ENCODE measurements around the gene LGALS3BP. TPM values are rescaled to one million over a fixed set of nuclear protein-coding genes. Genes with fewer than 3 reads are reported as not detected.

LGALS3BP gene
- total and polyA plus RNA-seq, 4 donors, result 183 to 479 (median 245) TPM

DNA sequence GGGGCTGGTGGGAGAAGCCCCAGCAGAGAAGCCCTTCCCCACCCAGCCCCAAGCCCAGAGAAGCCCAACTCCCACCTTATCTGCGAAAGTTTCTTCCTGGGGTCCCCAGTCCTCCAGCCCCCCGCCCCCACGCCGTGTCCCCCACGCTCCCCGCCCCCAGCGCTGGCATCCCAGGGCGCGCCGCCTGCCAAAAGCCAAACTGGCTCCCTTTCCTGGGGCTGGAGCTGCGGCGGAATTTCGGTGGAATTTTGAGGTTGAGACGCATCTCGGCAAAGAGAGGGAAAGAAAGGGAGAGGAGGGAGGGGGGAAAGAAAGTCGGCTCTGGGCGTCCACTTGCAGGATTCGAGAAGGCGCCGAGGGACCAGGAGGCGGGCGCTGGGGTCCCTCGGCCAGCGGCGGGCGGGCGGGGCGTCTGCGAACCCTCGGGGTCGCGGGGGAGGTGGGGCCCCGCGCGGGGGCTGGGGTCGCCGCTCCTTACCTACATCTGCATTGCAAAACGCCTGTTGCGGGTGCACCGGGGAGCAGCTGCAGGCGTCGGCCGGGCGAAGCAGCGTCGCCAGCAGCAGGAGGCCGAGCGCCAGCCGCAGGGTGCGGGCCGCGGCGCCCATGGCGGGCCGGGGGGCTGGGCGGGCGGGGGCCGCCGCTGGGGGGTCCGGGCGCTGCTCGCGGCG is 55.1 kb downstream of the LGALS3BP start:
- 0 to 1% methylated on average over 30 to 64 of the region's 64 CpGs for WGBS, 2 donors
- no peak for ATAC-seq (ENCODE audit: insufficient read depth, low FRiP score)
- peak overlapping the region; percentile 65 for H3K4me3 ChIP-seq
- no peaks in the 10 kb centered on the region for H3K27me3 ChIP-seq (ENCODE audit: control insufficient read depth in 3 of 3, insufficient read depth in 3 of 3, low read length in 2 of 3)
- TF ChIP-seq, protein P1, sequence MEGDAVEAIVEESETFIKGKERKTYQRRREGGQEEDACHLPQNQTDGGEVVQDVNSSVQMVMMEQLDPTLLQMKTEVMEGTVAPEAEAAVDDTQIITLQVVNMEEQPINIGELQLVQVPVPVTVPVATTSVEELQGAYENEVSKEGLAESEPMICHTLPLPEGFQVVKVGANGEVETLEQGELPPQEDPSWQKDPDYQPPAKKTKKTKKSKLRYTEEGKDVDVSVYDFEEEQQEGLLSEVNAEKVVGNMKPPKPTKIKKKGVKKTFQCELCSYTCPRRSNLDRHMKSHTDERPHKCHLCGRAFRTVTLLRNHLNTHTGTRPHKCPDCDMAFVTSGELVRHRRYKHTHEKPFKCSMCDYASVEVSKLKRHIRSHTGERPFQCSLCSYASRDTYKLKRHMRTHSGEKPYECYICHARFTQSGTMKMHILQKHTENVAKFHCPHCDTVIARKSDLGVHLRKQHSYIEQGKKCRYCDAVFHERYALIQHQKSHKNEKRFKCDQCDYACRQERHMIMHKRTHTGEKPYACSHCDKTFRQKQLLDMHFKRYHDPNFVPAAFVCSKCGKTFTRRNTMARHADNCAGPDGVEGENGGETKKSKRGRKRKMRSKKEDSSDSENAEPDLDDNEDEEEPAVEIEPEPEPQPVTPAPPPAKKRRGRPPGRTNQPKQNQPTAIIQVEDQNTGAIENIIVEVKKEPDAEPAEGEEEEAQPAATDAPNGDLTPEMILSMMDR (IDR thresholded peaks at IDR 0.05; ENCODE audit: control extremely low read depth, extremely low read depth), result no peak
- H3K27ac ChIP-seq (ENCODE audit: low read depth in 1 of 2, low read length in 1 of 2), result peak overlapping the region; percentile 54 to 91
- no peaks in the 10 kb centered on the region for H3K36me3 ChIP-seq (ENCODE audit: control insufficient read depth in 4 of 4, insufficient read depth in 4 of 4, low read length in 4 of 4)
- H3K9me3 ChIP-seq (ENCODE audit: control insufficient read depth in 4 of 4, insufficient read depth in 3 of 4, low read length in 3 of 4), result no peaks in the 10 kb centered on the region
- peak; percentile 48 to 57 (median 54) for DNase-seq
- H3K9ac ChIP-seq (ENCODE audit: insufficient read depth in 1 of 2, low read length in 2 of 2), result no peak overlapping the region
- peaks cover 10 to 42% (median 18%) of the 10 kb centered on the region in 5 donors for H3K4me1 ChIP-seq (ENCODE audit: control insufficient read depth in 5 of 5, insufficient read depth in 5 of 5, low read length in 5 of 5)

- peak overlapping the region; percentile 65 for H3K4me3 ChIP-seq
- H3K9ac ChIP-seq (ENCODE audit: insufficient read depth in 1 of 2, low read length in 2 of 2), result peak overlapping the region in 1 of 2 donors; percentile 26
- DNase-seq, result peak in 2 of 3 donors; percentile 39 to 50
- H3K27me3 ChIP-seq (ENCODE audit: control insufficient read depth in 3 of 3, insufficient read depth in 3 of 3, low read length in 2 of 3), result no peaks in the 10 kb centered on the region
- H3K27ac ChIP-seq (ENCODE audit: low read depth in 1 of 2, low read length in 1 of 2), result peak overlapping the region; percentile 54 to 91
- peak; percentile 79 for ATAC-seq (ENCODE audit: insufficient read depth, low FRiP score)
- no peaks in the 10 kb centered on the region for H3K9me3 ChIP-seq (ENCODE audit: control insufficient read depth in 4 of 4, insufficient read depth in 3 of 4, low read length in 3 of 4)
- TF ChIP-seq, protein P1 (IDR thresholded peaks at IDR 0.05; ENCODE audit: control extremely low read depth, extremely low read depth), result no peak
- H3K4me1 ChIP-seq (ENCODE audit: control insufficient read depth in 5 of 5, insufficient read depth in 5 of 5, low read length in 5 of 5), result peaks cover 10 to 42% (median 18%) of the 10 kb centered on the region in 5 donors
- 4 to 5% methylated on average over 28 of the region's 28 CpGs for WGBS, 2 donors
- H3K36me3 ChIP-seq (ENCODE audit: control insufficient read depth in 4 of 4, insufficient read depth in 4 of 4, low read length in 4 of 4), result no peaks in the 10 kb centered on the region
Observed at GRCh38 chr17:78923660-78924453, 55.9 kb downstream of the LGALS3BP start.

DNA sequence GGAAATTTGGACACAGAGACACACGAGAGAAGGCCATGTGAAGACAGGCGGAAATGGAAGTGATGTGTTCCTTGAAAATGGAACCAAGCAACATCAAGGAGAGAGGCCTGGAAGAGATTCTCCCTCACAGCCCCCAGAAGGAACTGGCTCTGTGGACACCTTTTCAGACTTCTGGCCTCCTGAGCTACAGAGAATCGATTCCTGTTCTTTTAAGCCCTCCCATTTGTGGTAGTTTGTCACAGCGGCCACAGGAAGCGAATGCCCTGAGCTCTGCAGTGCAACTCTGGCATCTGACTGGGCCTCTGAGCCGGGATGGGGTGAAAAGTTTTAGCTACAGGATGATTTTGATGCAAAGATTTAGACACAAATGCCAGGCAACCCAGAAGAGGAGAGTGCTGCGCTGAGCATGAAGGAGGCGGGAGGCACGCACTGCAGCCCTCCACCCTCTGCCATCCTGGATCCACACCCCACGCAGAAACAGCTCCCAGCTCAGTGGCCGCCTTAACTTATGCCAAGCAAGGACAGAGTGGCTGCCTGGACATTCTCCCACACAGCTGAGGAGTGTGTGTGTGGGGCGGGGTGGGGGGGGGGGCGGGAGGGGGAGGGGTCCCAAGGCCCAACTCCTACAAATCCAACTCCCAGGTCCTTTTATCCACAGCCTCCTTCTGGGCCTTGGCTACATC is 56.8 kb downstream of the LGALS3BP start:
- no peak for ATAC-seq (ENCODE audit: insufficient read depth, low FRiP score)
- Histone ChIP-seq H3K27ac (ENCODE audit: low read depth in 1 of 2, low read length in 1 of 2) (peak overlapping the region in 1 of 2 donors; percentile 83), H3K4me1 (ENCODE audit: control insufficient read depth in 5 of 5, insufficient read depth in 5 of 5, low read length in 5 of 5) (peaks cover 10 to 42% (median 22%) of the 10 kb centered on the region in 5 donors)

More for the DNA sequence above, 56.8 kb downstream of the LGALS3BP start:
- Histone ChIP-seq H3K27me3 (ENCODE audit: control insufficient read depth in 3 of 3, insufficient read depth in 3 of 3, low read length in 2 of 3) (no peaks in the 10 kb centered on the region), H3K9ac (ENCODE audit: insufficient read depth in 1 of 2, low read length in 2 of 2) (no peak overlapping the region), H3K9me3 (ENCODE audit: control insufficient read depth in 4 of 4, insufficient read depth in 3 of 4, low read length in 3 of 4) (no peaks in the 10 kb centered on the region), H3K4me3 (no peak overlapping the region), H3K36me3 (ENCODE audit: control insufficient read depth in 4 of 4, insufficient read depth in 4 of 4, low read length in 4 of 4) (no peaks in the 10 kb centered on the region)
- DNase-seq, result peak in 1 of 3 donors; percentile 27
- WGBS, 2 donors, result 42 to 47% methylated on average over 12 to 13 of the region's 13 CpGs
- TF ChIP-seq, protein P1 (IDR thresholded peaks at IDR 0.05; ENCODE audit: control extremely low read depth, extremely low read depth), result no peak
